OCI-LY3 (cell line): ENCODE measurements around the gene PLEKHF1.

Source experiments
- H2AFZ ChIP-seq: fragments of 200-600, 300-600 bp; shearing (Covaris generic); 2 replicates; pipeline ENCODE4 v1.6.0; 2014; ENCODE audit warnings: antibody characterized with exemption, low read depth, low read length
- H3K27ac ChIP-seq: fragments of 200-600, 300-600 bp; sonication (generic); 2 replicates; pipeline ENCODE4 v1.5.1; 2014; ENCODE audit warnings: mild to moderate bottlenecking, low read length, moderate library complexity, mixed read lengths
- H3K27me3 ChIP-seq: fragments of 200-600, 300-600 bp; sonication (generic); 2 replicates; pipeline ENCODE4 v1.6.1; 2014; ENCODE audit warnings: low read depth, low read length, mixed read lengths
- H3K36me3 ChIP-seq: fragments of 200-600, 300-600 bp; sonication (generic); replicated peaks from 2 replicates; pipeline ENCODE3; 2014; ENCODE audit warnings: low read depth, low read length, mixed read lengths
- H3K4me1 ChIP-seq: fragments of 300-600, 200-600 bp; sonication (generic); 2 replicates; pipeline ENCODE4 v1.6.1; 2014; ENCODE audit warnings: low read length, mixed read lengths
- H3K4me2 ChIP-seq: fragments of 200-600, 300-600 bp; sonication (generic); 2 replicates; pipeline ENCODE4 v1.6.1; 2014; ENCODE audit warnings: low read length, mixed read lengths
- H3K4me3 ChIP-seq: fragments of 300-600, 200-600 bp; sonication (generic); 2 replicates; pipeline ENCODE4 v1.5.1; 2014; ENCODE audit warnings: antibody characterized with exemption, mild to moderate bottlenecking, low read length, moderate library complexity
- H3K79me2 ChIP-seq: fragments of 300-600, 200-600 bp; shearing (Covaris generic); 2 replicates; pipeline ENCODE4 v1.6.1; 2014; ENCODE audit warnings: mild to moderate bottlenecking, low read length, mixed read lengths
- H3K9ac ChIP-seq: fragments of 300-600, 200-600 bp; shearing (Covaris generic); 2 replicates; pipeline ENCODE4 v1.6.0; 2014; ENCODE audit warnings: mild to moderate bottlenecking, low read length, moderate library complexity
- H3K9me3 ChIP-seq: fragments of 200-600, 300-600 bp; shearing (Covaris generic); 2 replicates; pipeline ENCODE4 v1.6.1; 2014; ENCODE audit warnings: low read length, mixed read lengths; ENCODE audit not compliant: insufficient read depth
- H4K20me1 ChIP-seq: fragments of 200-600, 300-600 bp; sonication (generic); 2 replicates; pipeline ENCODE4 v1.6.1; 2016; ENCODE audit warnings: low read length, mixed read lengths; ENCODE audit not compliant: insufficient read depth
- CTCF ChIP-seq: fragments of 200-600, 300-600 bp; sonication (generic); IDR thresholded peaks from 2 replicates; pipeline ENCODE4 v1.5.1; 2014; ENCODE audit warnings: antibody characterized with exemption, low read length, low read depth
- EZH2phosphoT487 ChIP-seq: fragments of 200-600 bp; shearing (Covaris generic); IDR thresholded peaks from 2 replicates; pipeline ENCODE4 v1.6.1; 2018; ENCODE audit warnings: antibody characterized with exemption, mixed run types, low read depth

The PLEKHF1 gene

GRCh38 chr19:29644210-29644609 is 21.1 kb upstream of the PLEKHF1 start:
- Histone ChIP-seq H2AFZ (no peak overlapping the region), H3K4me2 (no peak overlapping the region), H3K9ac (no peak overlapping the region), H3K79me2 (no peaks in the 10 kb centered on the region), H3K4me3 (no peak overlapping the region), H4K20me1 (no peaks in the 10 kb centered on the region), H3K4me1 (no peaks in the 10 kb centered on the region), H3K27me3 (peaks cover 27% of the 10 kb centered on the region), H3K27ac (no peak overlapping the region), H3K9me3 (no peaks in the 10 kb centered on the region), H3K36me3 (no peaks in the 10 kb centered on the region)
- TF ChIP-seq EZH2phosphoT487: no peak
- TF ChIP-seq CTCF: no peak

GRCh38 chr19:29645491-29645867 is 19.8 kb upstream of the PLEKHF1 start:
- H3K4me2 ChIP-seq: no peak overlapping the region
- no peaks in the 10 kb centered on the region for H4K20me1 ChIP-seq
- H2AFZ ChIP-seq: no peak overlapping the region
- no peaks in the 10 kb centered on the region for H3K36me3 ChIP-seq
- H3K9me3 ChIP-seq: no peaks in the 10 kb centered on the region
- H3K4me3 ChIP-seq: no peak overlapping the region
- no peak overlapping the region for H3K27ac ChIP-seq
- no peaks in the 10 kb centered on the region for H3K79me2 ChIP-seq
- H3K9ac ChIP-seq: no peak overlapping the region
- H3K4me1 ChIP-seq: no peaks in the 10 kb centered on the region
- H3K27me3 ChIP-seq: peaks cover 25% of the 10 kb centered on the region
- no peak for TF ChIP-seq EZH2phosphoT487
- no peak for TF ChIP-seq CTCF

- no peaks in the 10 kb centered on the region for H3K4me1 ChIP-seq
- no peak overlapping the region for H3K9ac ChIP-seq
- H3K36me3 ChIP-seq: no peaks in the 10 kb centered on the region
- peaks cover 25% of the 10 kb centered on the region for H3K27me3 ChIP-seq
- no peak overlapping the region for H3K27ac ChIP-seq
- no peaks in the 10 kb centered on the region for H3K9me3 ChIP-seq
- H3K4me3 ChIP-seq: no peak overlapping the region
- TF ChIP-seq EZH2phosphoT487: no peak
- TF ChIP-seq CTCF: no peak
- H3K4me2 ChIP-seq: no peak overlapping the region
- H3K79me2 ChIP-seq: no peaks in the 10 kb centered on the region
- H4K20me1 ChIP-seq: no peaks in the 10 kb centered on the region
- no peak overlapping the region for H2AFZ ChIP-seq
Observed at GRCh38 chr19:29645911-29646310, 19.4 kb upstream of the PLEKHF1 start.

GRCh38 chr19:29650772-29651387 is 14.4 kb upstream of the PLEKHF1 start:
- TF ChIP-seq CTCF: no peak
- no peak for TF ChIP-seq EZH2phosphoT487
- Histone ChIP-seq H4K20me1 (no peaks in the 10 kb centered on the region), H3K36me3 (no peaks in the 10 kb centered on the region), H3K79me2 (no peaks in the 10 kb centered on the region), H3K9me3 (no peaks in the 10 kb centered on the region), H2AFZ (no peak overlapping the region), H3K4me1 (no peaks in the 10 kb centered on the region), H3K9ac (no peak overlapping the region), H3K27me3 (peaks cover 34% of the 10 kb centered on the region), H3K4me3 (no peak overlapping the region), H3K27ac (no peak overlapping the region), H3K4me2 (no peak overlapping the region)
